ENCODE measurements around the gene TMEM109.

Gene TMEM109

DNA sequence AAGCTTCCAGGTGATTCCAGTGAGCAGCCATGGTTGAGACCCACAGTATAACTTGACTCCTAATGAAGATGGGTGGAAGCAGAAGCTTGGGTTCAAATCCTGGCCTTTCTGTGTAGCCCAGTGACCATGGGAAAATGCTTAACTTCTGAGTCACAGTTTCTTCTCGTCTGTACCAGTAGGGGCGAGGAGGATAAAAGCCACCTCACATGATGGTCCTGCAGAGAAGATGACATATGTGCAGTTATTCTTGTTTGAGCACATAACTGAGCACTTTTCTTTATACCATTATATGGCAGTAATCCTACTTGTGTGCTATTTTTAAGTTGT is 4.9 kb downstream of the TMEM109 start:
- Histone ChIP-seq H3K27me3 (ENCODE audit: insufficient read depth, low read depth) (no peaks in the 10 kb centered on the region), H4K20me1 (ENCODE audit: insufficient read depth) (peaks cover 4% of the 10 kb centered on the region), H3K4me1 (ENCODE audit: low read depth, poor library complexity, severe bottlenecking) (peaks cover 38% of the 10 kb centered on the region), H3K4me3 (IDR thresholded peaks at IDR 0.05; ENCODE audit: insufficient read depth, low read depth, low read length) (no peak overlapping the region), H2AFZ (ENCODE audit: low read depth) (no peak overlapping the region), H3K27ac (no peak overlapping the region), H3K4me2 (no peak overlapping the region), H3K79me2 (ENCODE audit: insufficient read depth, low read depth) (peaks cover 48% of the 10 kb centered on the region), H3K36me3 (ENCODE audit: insufficient read depth) (no peaks in the 10 kb centered on the region; the same call in 1 of the 2 replicates), H3K9ac (no peak overlapping the region)
- TF ChIP-seq, protein P1, sequence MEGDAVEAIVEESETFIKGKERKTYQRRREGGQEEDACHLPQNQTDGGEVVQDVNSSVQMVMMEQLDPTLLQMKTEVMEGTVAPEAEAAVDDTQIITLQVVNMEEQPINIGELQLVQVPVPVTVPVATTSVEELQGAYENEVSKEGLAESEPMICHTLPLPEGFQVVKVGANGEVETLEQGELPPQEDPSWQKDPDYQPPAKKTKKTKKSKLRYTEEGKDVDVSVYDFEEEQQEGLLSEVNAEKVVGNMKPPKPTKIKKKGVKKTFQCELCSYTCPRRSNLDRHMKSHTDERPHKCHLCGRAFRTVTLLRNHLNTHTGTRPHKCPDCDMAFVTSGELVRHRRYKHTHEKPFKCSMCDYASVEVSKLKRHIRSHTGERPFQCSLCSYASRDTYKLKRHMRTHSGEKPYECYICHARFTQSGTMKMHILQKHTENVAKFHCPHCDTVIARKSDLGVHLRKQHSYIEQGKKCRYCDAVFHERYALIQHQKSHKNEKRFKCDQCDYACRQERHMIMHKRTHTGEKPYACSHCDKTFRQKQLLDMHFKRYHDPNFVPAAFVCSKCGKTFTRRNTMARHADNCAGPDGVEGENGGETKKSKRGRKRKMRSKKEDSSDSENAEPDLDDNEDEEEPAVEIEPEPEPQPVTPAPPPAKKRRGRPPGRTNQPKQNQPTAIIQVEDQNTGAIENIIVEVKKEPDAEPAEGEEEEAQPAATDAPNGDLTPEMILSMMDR (conservative IDR thresholded peaks at IDR 0.05; ENCODE audit: low read depth, low read length): no peak

DNA sequence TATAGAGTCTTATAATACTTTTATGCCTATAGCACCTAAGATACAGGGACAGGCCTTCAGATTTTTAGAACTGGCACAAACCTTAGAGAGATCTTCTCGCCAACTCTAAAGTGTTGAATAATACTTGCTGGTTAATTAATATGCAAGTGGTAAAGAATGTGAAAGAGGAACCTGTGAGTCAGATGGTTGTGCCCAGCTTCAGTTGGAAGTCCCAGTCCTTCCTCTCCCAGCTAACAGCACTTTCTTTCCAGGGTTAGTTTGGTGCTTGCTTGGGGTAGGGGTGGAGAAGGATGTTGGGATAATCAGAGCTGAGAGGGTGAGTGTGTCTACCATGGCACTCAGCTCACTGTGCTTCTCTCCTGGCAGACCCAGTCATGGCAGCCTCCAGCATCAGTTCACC is 5.4 kb downstream of the TMEM109 start:
- peaks cover 4% of the 10 kb centered on the region for H4K20me1 ChIP-seq (ENCODE audit: insufficient read depth)
- H2AFZ ChIP-seq (ENCODE audit: low read depth): no peak overlapping the region
- H3K9ac ChIP-seq: no peak overlapping the region
- H3K4me3 ChIP-seq (IDR thresholded peaks at IDR 0.05; ENCODE audit: insufficient read depth, low read depth, low read length): no peak overlapping the region
- TF ChIP-seq, protein P1 (conservative IDR thresholded peaks at IDR 0.05; ENCODE audit: low read depth, low read length): no peak
- H3K36me3 ChIP-seq (ENCODE audit: insufficient read depth): no peaks in the 10 kb centered on the region; the same call in 1 of the 2 replicates
- H3K79me2 ChIP-seq (ENCODE audit: insufficient read depth, low read depth): peaks cover 48% of the 10 kb centered on the region
- H3K4me1 ChIP-seq (ENCODE audit: low read depth, poor library complexity, severe bottlenecking): peaks cover 41% of the 10 kb centered on the region
- H3K4me2 ChIP-seq: no peak overlapping the region
- H3K27ac ChIP-seq: no peak overlapping the region
- H3K27me3 ChIP-seq (ENCODE audit: insufficient read depth, low read depth): no peaks in the 10 kb centered on the region; the same call in 1 of the 2 replicates

DNA sequence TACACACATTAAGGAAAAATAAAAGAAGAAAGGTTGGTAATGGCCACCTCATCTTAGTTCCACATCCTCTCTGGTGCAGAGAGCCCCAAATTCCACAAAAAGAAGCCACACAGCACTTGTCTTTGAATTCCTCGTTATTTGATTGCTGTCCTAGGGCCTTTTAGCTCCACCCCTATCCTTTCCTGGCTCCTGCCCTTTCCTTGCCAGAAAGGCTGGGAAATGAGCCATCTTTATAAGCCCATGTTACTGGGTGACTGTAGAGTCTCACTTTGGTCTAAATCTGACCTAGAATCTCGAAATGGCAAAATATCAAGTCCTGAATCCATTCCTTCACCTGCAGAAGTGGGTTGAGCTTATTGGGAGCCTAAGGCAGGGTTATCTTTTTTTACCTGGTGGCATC is 6.0 kb downstream of the TMEM109 start:
- no peak overlapping the region for H3K4me3 ChIP-seq (IDR thresholded peaks at IDR 0.05; ENCODE audit: insufficient read depth, low read depth, low read length)
- no peak overlapping the region for H3K4me2 ChIP-seq
- no peak overlapping the region for H2AFZ ChIP-seq (ENCODE audit: low read depth)
- peaks cover 5% of the 10 kb centered on the region for H3K27me3 ChIP-seq (ENCODE audit: insufficient read depth, low read depth)
- no peaks in the 10 kb centered on the region; the same call in 1 of the 2 replicates for H3K36me3 ChIP-seq (ENCODE audit: insufficient read depth)
- TF ChIP-seq, protein P1 (conservative IDR thresholded peaks at IDR 0.05; ENCODE audit: low read depth, low read length): no peak
- H4K20me1 ChIP-seq (ENCODE audit: insufficient read depth): peaks cover 4% of the 10 kb centered on the region
- H3K9ac ChIP-seq: no peak overlapping the region
- peaks cover 42% of the 10 kb centered on the region for H3K4me1 ChIP-seq (ENCODE audit: low read depth, poor library complexity, severe bottlenecking)
- peaks cover 42% of the 10 kb centered on the region for H3K79me2 ChIP-seq (ENCODE audit: insufficient read depth, low read depth)
- H3K27ac ChIP-seq: no peak overlapping the region

DNA sequence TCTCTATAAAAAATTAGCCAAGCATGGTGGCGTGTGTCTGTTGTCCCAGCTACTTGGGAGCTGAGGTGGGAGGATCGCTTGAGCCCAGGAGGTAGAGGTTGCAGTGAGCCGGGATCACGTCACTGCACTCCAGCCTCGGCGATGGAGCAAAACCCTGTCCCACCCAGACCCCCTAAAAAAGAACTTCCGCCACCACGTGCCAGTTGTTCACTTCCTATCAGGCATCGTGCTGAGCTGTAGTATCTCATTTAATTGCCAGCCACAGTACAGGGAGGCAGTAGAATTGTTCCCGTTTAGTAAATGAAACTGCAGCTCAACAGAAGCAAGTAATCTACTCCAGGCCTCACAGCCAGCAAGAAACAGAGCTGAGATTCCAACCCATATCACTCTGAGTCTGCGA is 7.3 kb downstream of the TMEM109 start:
- Histone ChIP-seq H3K4me2 (no peak overlapping the region), H3K27ac (no peak overlapping the region), H3K36me3 (ENCODE audit: insufficient read depth) (no peaks in the 10 kb centered on the region; the same call in 1 of the 2 replicates)

More for the DNA sequence above, 7.3 kb downstream of the TMEM109 start:
- TF ChIP-seq, protein P1 (conservative IDR thresholded peaks at IDR 0.05; ENCODE audit: low read depth, low read length): no peak
- H3K9ac ChIP-seq: no peak overlapping the region
- no peak overlapping the region for H2AFZ ChIP-seq (ENCODE audit: low read depth)
- H3K4me3 ChIP-seq (IDR thresholded peaks at IDR 0.05; ENCODE audit: insufficient read depth, low read depth, low read length): no peak overlapping the region
- peaks cover 4% of the 10 kb centered on the region for H4K20me1 ChIP-seq (ENCODE audit: insufficient read depth)
- peaks cover 10% of the 10 kb centered on the region for H3K27me3 ChIP-seq (ENCODE audit: insufficient read depth, low read depth)
- H3K79me2 ChIP-seq (ENCODE audit: insufficient read depth, low read depth): peaks cover 32% of the 10 kb centered on the region
- peaks cover 46% of the 10 kb centered on the region for H3K4me1 ChIP-seq (ENCODE audit: low read depth, poor library complexity, severe bottlenecking)

Data from KMS-11 (cell line).